ENCODE results near the gene SNORC. TPM values are rescaled to one million over a fixed set of nuclear protein-coding genes. Genes with fewer than 3 reads are reported as not detected.
A peak's percentile ranks its signal among the peaks of the same experiment; 100 is the strongest.

The SNORC gene
- total and polyA plus RNA-seq, 2 of the 13 experiments (the other 11 are each of a cell fraction or from before 2014, with no cell fraction given): 59.1 to 86.1 TPM

- no peak for TF ChIP-seq REXO4 (CRISPR knock-in tag; IDR thresholded peaks at IDR 0.05; ENCODE audit: borderline replicate concordance)
- TF ChIP-seq PBX3 (CRISPR knock-in tag; IDR thresholded peaks at IDR 0.05; ENCODE audit: borderline replicate concordance): no peak
- no peak for TF ChIP-seq ZBTB46 (CRISPR knock-in tag; IDR thresholded peaks at IDR 0.05; ENCODE audit: borderline replicate concordance)
- peak; percentile 49; the same call in 1 of the 2 replicates for TF ChIP-seq MAX (IDR thresholded peaks at IDR 0.05)
- no peak for TF ChIP-seq CREBL2 (CRISPR knock-in tag; IDR thresholded peaks at IDR 0.05; ENCODE audit: borderline replicate concordance)
- TF ChIP-seq ZIK1 (CRISPR knock-in tag; IDR thresholded peaks at IDR 0.05; ENCODE audit: borderline replicate concordance, low read depth): no peak
- no peak for TF ChIP-seq ELF4 (CRISPR knock-in tag; IDR thresholded peaks at IDR 0.05; ENCODE audit: borderline replicate concordance)
- no peak for TF ChIP-seq TCF7 (IDR thresholded peaks at IDR 0.05; ENCODE audit: low read depth)
- TF ChIP-seq ZNF569 (CRISPR knock-in tag; IDR thresholded peaks at IDR 0.05; ENCODE audit: borderline replicate concordance): no peak
- no peak for TF ChIP-seq ZNF615 (CRISPR knock-in tag; IDR thresholded peaks at IDR 0.05; ENCODE audit: borderline replicate concordance)
- no peak for TF ChIP-seq ZNF496 (CRISPR knock-in tag; IDR thresholded peaks at IDR 0.05; ENCODE audit: insufficient replicate concordance)
- TF ChIP-seq SSRP1 (CRISPR knock-in tag; IDR thresholded peaks at IDR 0.05): no peak
- TF ChIP-seq PAX8 (CRISPR knock-in tag; IDR thresholded peaks at IDR 0.05; ENCODE audit: borderline replicate concordance): no peak
- TF ChIP-seq PRDM15 (CRISPR knock-in tag; IDR thresholded peaks at IDR 0.05): no peak
- TF ChIP-seq ZFP36 (IDR thresholded peaks at IDR 0.05; ENCODE audit: borderline replicate concordance, low read depth, low read length, partially characterized antibody): no peak
- no peak for TF ChIP-seq FOXP1 (IDR thresholded peaks at IDR 0.05)
- TF ChIP-seq FOXP1 (CRISPR knock-in tag; IDR thresholded peaks at IDR 0.05): no peak
- no peak for TF ChIP-seq IKZF1 (IDR thresholded peaks at IDR 0.05)
- no peak for TF ChIP-seq PREB (CRISPR knock-in tag; IDR thresholded peaks at IDR 0.05)
These were observed 686 bp upstream of the SNORC start (continued) for GRCh38 chr2:232869138-232870017.
